PC-3 (cell line): ENCODE data around the gene NAP1L1. TPM values are rescaled to one million over a fixed set of nuclear protein-coding genes. Genes with fewer than 3 reads are reported as not detected.

Experiments used
- ATAC-seq: fragments of 200-7000 bp; cut with Tn5 transposase; 2 replicates; pipeline ENCODE4 v1.9.1; 2020; ENCODE audit warnings: mild to moderate bottlenecking, moderate library complexity
- BruUV-seq: library from RNA; stranded (reverse); fragments of 400-500 nt; replicated peaks from 2 replicates; lab custom pipeline; 2021; lab: Mats Ljungman, UMichigan
- CTCF ChIA-PET: fragments of 300-600 bp; sonication (Branson Sonifier 250); formaldehyde crosslinking; loops from one replicate; lab custom pipeline; 2022; ENCODE audit warnings: antibody characterized with exemption; lab: Charles Lee
- POLR2A ChIA-PET: fragments of 300-600 bp; sonication (Branson Sonifier 250); formaldehyde crosslinking; loops from one replicate; lab custom pipeline; 2022; ENCODE audit warnings: antibody characterized with exemption; ENCODE audit not compliant: unreplicated experiment; lab: Charles Lee
- DNase-seq: peaks from one replicate; pipeline ENCODE4 v3.0.0-alpha.2; 2015
- H2AFZ ChIP-seq: fragments of 300-600 bp; sonication (generic); 2 replicates; pipeline ENCODE4 v1.6.0; 2016; ENCODE audit warnings: antibody characterized with exemption, low read length
- H3F3A ChIP-seq: fragments of 300-600 bp; sonication (generic); one replicate; pipeline ENCODE4 v1.6.0; 2017; ENCODE audit warnings: antibody characterized with exemption, low read length, control low read depth, mild to moderate bottlenecking; ENCODE audit not compliant: unreplicated experiment
- H3K27ac ChIP-seq: fragments of 300-600 bp; sonication (generic); 2 replicates; pipeline ENCODE4 v1.5.1; 2016; ENCODE audit warnings: mild to moderate bottlenecking, low read length
- H3K27me3 ChIP-seq: fragments of 300-600 bp; sonication (generic); 2 replicates; pipeline ENCODE4 v1.6.1; 2016; ENCODE audit warnings: low read length, mixed read lengths
- H3K36me3 ChIP-seq: fragments of 300-600 bp; sonication (generic); 2 replicates; pipeline ENCODE4 v1.6.1; 2016; ENCODE audit warnings: low read depth, mixed run types, low read length, mixed read lengths
- H3K4me1 ChIP-seq: fragments of 300-600 bp; sonication (generic); 2 replicates; pipeline ENCODE4 v1.5.1; 2016; ENCODE audit warnings: low read length; ENCODE audit not compliant: insufficient read depth
- H3K4me2 ChIP-seq: fragments of 300-600 bp; sonication (generic); 2 replicates; pipeline ENCODE4 v1.6.0; 2016; ENCODE audit warnings: low read length
- H3K4me3 ChIP-seq: fragments of 300-600 bp; sonication (generic); 2 replicates; pipeline ENCODE4 v1.5.1; 2016; ENCODE audit warnings: mild to moderate bottlenecking, low read length, mixed read lengths
- H3K79me2 ChIP-seq: fragments of 300-600 bp; sonication (generic); 2 replicates; pipeline ENCODE4 v1.6.1; 2017; ENCODE audit warnings: low read length, mixed read lengths
- H3K9ac ChIP-seq: fragments of 300-600 bp; sonication (generic); 2 replicates; pipeline ENCODE4 v1.6.0; 2016; ENCODE audit warnings: mild to moderate bottlenecking, low read length
- H3K9me2 ChIP-seq: fragments of 300-600 bp; sonication (generic); replicated peaks from 2 replicates; pipeline ENCODE4 v1.6.1; 2016; ENCODE audit warnings: mixed run types, low read length, mixed read lengths
- H3K9me3 ChIP-seq: fragments of 300-600 bp; sonication (generic); 2 replicates; pipeline ENCODE4 v1.6.1; 2016; ENCODE audit warnings: low read length, mixed read lengths
- H4K20me1 ChIP-seq: fragments of 300-600 bp; sonication (generic); 2 replicates; pipeline ENCODE4 v1.6.1; 2016; ENCODE audit warnings: low read length, mixed read lengths
- EZH2 ChIP-seq: fragments of 300-600 bp; sonication (generic); IDR thresholded peaks from one replicate; pipeline ENCODE4 v1.6.1; 2017; ENCODE audit warnings: antibody characterized with exemption, mild to moderate bottlenecking, low read length; ENCODE audit not compliant: unreplicated experiment
- EZH2phosphoT487 ChIP-seq: fragments of 300-600 bp; sonication (generic); IDR thresholded peaks from 2 replicates; pipeline ENCODE4 v1.6.1; 2018; ENCODE audit warnings: mild to moderate bottlenecking, antibody characterized with exemption, low read length, borderline replicate concordance
- intact Hi-C: fragments of 100-400 bp; cut with micrococcal nuclease; formaldehyde crosslinking; loops from 2 replicates; pipeline ENCODE4 v1.9.0; 2023
- total RNA-seq: library from RNA; depleted of rRNA; stranded (reverse); fragments of >200 nt; gene quantifications from 2 replicates; pipeline ENCODE4 v1.2.3, GENCODE V29; 2014
- TF ChIP-seq, protein P1 (sequence below): fragments of 300-600 bp; sonication (generic); conservative IDR thresholded peaks from 2 replicates; pipeline ENCODE4 v1.5.1; 2017; ENCODE audit warnings: antibody characterized with exemption, low read depth, mild to moderate bottlenecking, low read length

Gene NAP1L1
- total RNA-seq, 1 experiment from 2014 or later, result 200 TPM

- DNase-seq (no peak), ATAC-seq (no peak)
- Histone ChIP-seq H3K27ac (no peak overlapping the region), H3K9me2 (no peaks in the 10 kb centered on the region), H3K79me2 (no peaks in the 10 kb centered on the region), H3K4me1 (no peaks in the 10 kb centered on the region), H2AFZ (no peak overlapping the region), H4K20me1 (no peaks in the 10 kb centered on the region), H3K9me3 (no peaks in the 10 kb centered on the region), H3K4me3 (no peak overlapping the region), H3K36me3 (peaks cover 61% of the 10 kb centered on the region), H3K9ac (no peak overlapping the region), H3K4me2 (no peak overlapping the region), H3K27me3 (no peaks in the 10 kb centered on the region), H3F3A (peaks cover 18% of the 10 kb centered on the region)
- ChIA-PET POLR2A (interaction anchor here (0.6 kb wide), 1 partner anchor 18 kb away, joined by 3 read pairs; the partner anchor contains the start of gene PHLDA1), CTCF (no interaction called here)
- BruUV-seq, result no TSS peak
- TF ChIP-seq, protein P1, sequence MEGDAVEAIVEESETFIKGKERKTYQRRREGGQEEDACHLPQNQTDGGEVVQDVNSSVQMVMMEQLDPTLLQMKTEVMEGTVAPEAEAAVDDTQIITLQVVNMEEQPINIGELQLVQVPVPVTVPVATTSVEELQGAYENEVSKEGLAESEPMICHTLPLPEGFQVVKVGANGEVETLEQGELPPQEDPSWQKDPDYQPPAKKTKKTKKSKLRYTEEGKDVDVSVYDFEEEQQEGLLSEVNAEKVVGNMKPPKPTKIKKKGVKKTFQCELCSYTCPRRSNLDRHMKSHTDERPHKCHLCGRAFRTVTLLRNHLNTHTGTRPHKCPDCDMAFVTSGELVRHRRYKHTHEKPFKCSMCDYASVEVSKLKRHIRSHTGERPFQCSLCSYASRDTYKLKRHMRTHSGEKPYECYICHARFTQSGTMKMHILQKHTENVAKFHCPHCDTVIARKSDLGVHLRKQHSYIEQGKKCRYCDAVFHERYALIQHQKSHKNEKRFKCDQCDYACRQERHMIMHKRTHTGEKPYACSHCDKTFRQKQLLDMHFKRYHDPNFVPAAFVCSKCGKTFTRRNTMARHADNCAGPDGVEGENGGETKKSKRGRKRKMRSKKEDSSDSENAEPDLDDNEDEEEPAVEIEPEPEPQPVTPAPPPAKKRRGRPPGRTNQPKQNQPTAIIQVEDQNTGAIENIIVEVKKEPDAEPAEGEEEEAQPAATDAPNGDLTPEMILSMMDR, result no peak
- TF ChIP-seq EZH2phosphoT487, result no peak
- no peak for TF ChIP-seq EZH2
- intact Hi-C loops, result loop anchor here (10.0 kb wide), 1 partner anchor 185 kb away; no protein-coding TSS in a partner anchor
Measured at GRCh38 chr12:76049575-76050251, 34.8 kb downstream of the NAP1L1 start.

- intact Hi-C loops, result no loop called here
- Histone ChIP-seq H3K9ac (no peak overlapping the region), H3K27ac (no peak overlapping the region), H3K9me2 (no peaks in the 10 kb centered on the region), H3F3A (peaks cover 17% of the 10 kb centered on the region), H3K9me3 (no peaks in the 10 kb centered on the region), H4K20me1 (no peaks in the 10 kb centered on the region), H3K4me1 (no peaks in the 10 kb centered on the region), H3K4me3 (no peak overlapping the region), H3K79me2 (no peaks in the 10 kb centered on the region), H3K36me3 (peaks cover 48% of the 10 kb centered on the region), H3K27me3 (no peaks in the 10 kb centered on the region), H3K4me2 (no peak overlapping the region), H2AFZ (no peak overlapping the region)
- POLR2A ChIA-PET, result interaction anchor here (0.6 kb wide), 1 partner anchor 27 kb away, joined by 9 read pairs; no protein-coding TSS in a partner anchor
- no TSS peak for BruUV-seq
- CTCF ChIA-PET, result interaction anchor here (0.6 kb wide), 1 partner anchor 17 kb away, joined by 4 read pairs; no protein-coding TSS in a partner anchor
- TF ChIP-seq, protein P1, result no peak
- TF ChIP-seq EZH2phosphoT487 (no peak), EZH2 (no peak)
- ATAC-seq (peak; percentile 50), DNase-seq (no peak)
Measured at GRCh38 chr12:76047742-76048141, 36.7 kb downstream of the NAP1L1 start.

DNA sequence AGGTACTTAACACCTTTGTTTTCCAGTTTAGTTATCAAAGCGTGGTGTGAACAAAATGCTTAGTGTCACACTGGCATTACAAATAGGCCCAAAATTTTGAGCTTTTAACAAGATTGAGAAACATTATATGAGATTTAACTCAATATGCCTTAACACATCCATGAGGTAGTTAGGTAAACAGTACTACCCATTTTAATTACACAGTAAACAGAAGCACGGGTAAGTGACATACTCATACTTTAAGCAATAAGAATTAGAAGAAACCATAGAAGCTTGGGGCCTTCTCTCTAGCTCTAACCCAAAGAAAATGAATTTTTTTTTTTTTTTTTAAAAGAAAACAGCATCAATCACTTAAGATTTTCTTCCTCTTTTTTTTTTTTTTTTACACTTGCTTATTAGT is 37.4 kb downstream of the NAP1L1 start:
- no peak for TF ChIP-seq EZH2
- no peak for TF ChIP-seq EZH2phosphoT487
- TF ChIP-seq, protein P1, result no peak
- ChIA-PET POLR2A (no interaction called here), CTCF (interaction anchor here (0.6 kb wide), 1 partner anchor 167 kb away, joined by 3 read pairs; no protein-coding TSS in a partner anchor)
- Histone ChIP-seq H3K9ac (no peak overlapping the region), H3K9me2 (no peaks in the 10 kb centered on the region), H3K79me2 (no peaks in the 10 kb centered on the region), H3K4me2 (no peak overlapping the region), H3K36me3 (peaks cover 41% of the 10 kb centered on the region), H3K27ac (no peak overlapping the region), H2AFZ (no peak overlapping the region), H3K9me3 (no peaks in the 10 kb centered on the region), H3F3A (peaks cover 14% of the 10 kb centered on the region), H4K20me1 (no peaks in the 10 kb centered on the region), H3K27me3 (no peaks in the 10 kb centered on the region), H3K4me1 (no peaks in the 10 kb centered on the region), H3K4me3 (no peak overlapping the region)
- BruUV-seq, result TSS peak; percentile 16
- intact Hi-C loops, result no loop called here
- DNase-seq (no peak), ATAC-seq (peak; percentile 45; the same call in 1 of the 2 replicates)
